NCI-H69 (cell line): ENCODE data around the gene SMAD3.
A peak's percentile ranks its signal among the peaks of the same experiment; 100 is the strongest.

Experiments used
- DNase-seq: peaks from one replicate; lab custom pipeline; 2025; lab: John Stamatoyannopoulos, UW

The SMAD3 gene

GRCh38 chr15:67080900-67081431, 15.6 kb downstream of the SMAD3 start:
- peak; percentile 39 for DNase-seq

DNA sequence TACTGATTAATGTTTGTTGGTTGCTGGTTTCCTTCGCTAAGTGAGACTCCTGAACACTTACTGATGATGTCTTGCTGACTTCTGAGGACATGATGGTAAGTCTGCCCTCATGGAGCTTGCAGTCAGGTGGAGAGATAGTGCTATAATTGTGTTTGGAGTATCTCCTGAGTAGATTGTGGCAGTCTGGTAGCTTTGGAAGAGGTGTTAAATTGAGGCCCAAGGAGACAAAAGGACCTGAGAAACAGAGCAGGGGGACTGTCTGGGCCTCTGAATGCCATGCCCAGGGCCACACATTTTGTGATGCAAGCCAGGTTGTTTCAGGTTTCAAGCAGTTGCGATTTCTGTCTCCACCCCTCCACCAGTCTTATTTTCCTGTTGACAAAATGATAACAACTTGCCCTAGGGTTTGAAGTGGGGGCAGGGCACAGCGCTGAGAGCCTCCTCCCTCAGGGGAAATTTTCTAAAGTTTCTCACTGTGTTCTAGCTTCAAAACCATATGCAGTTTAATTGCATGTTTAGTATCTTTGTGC, 16.7 kb downstream of the SMAD3 start:
- no peak for DNase-seq

- DNase-seq, result no peak
Measured at GRCh38 chr15:67083135-67083762, 17.8 kb downstream of the SMAD3 start.

DNA sequence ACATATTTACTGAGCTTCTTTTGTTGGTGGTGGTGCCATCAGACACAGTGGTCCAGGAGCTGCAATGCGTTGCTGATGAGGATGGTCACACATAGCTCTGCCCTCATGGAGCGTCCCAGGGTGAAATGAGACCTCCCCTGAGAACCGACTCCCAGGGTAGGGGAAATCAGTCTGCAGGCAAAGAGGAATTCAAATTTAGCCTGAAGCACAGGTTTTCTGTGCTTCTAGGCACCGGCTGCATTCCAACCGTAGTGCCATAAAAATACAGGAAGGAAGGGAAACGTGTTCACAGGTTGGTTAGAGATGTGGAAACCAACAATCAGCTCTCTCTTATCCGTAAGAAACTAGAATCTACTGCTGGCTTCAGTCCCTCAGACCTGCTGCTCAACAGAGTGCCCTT, 19.2 kb downstream of the SMAD3 start:
- DNase-seq, result no peak

DNA sequence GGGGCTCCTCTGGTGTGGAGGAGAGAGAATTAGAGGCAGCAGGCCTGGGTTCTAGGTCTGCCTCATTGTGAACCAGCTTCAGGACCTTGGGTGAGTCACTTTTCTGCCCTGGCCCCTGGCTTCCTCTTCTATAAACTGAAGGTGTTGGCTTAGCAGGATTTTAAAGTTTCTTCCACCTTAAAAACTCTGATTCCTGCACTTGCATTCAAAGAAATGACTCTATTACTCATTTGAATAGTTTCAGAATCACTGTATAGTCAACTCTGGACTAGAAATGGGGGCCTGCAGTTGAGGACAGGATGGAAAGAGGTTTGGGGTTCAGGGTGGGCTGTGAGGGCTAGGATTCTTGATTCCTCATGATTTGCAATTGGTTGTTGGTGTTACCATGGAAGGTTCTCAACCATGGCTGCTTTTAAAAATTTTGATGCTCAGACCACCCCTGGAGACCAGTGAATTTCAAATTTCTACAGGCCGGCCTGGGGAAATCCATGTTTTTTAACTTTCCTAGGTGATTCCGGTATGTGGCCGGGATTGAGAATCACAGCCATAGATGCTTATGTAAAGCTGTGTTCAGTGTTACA, 19.9 kb downstream of the SMAD3 start:
- no peak for DNase-seq

DNA sequence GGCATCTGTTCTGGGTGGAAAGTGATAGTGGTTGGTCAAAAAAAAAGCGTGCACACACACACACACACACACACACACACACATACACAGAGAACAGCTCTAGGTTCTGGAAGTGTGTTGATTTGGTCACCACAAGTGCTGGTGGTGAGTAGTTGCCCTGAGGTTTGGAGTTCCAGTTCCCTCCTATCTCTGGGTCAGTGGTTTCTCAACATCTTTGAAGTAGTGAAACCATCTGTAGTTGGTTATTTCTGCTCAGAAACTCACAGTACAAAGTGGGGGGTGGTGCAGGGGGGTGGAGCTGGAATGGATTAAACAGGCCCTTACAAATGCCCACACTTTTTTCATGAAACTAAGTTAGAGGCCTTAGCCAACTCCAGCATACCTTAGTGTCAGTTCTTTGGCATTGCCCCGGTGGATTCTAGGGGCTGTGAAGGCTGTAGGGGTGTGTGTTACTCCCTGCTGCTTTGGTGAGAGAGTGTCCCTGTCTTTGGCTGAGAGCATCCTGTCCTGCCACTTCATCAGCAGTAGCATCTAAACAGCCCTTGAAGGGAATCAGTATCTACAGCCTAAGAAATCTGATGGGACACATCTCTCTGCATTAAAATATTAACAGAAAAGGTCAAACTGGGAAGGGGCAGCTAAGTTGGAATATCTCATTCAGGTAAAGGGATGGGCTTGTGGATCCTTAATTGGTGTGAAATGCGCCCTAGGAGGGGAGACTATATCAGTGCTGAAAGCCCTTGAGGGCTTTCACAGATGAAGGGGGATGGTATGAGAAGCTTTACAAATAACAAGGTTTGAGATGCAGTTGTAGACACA, 20.6 kb downstream of the SMAD3 start:
- no peak for DNase-seq

DNA sequence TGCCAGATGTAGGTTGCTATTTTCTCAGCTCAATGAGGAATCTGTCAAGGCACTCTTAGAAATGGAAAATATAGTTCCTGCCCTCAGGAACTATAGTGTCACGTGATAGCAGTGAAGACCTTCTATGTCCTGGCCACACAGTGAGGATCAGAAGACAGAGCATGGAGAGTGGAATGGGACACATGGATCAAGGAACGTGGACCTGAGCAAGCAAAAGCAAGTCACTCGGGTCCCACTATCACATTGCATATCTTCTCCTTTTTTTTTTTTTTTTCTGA, 21.2 kb downstream of the SMAD3 start:
- no peak for DNase-seq

- DNase-seq, result no peak
Measured at GRCh38 chr15:67087507-67088172, 22.2 kb downstream of the SMAD3 start.

- DNase-seq, result no peak
Measured at GRCh38 chr15:67089217-67090193, 24.1 kb downstream of the SMAD3 start.

DNA sequence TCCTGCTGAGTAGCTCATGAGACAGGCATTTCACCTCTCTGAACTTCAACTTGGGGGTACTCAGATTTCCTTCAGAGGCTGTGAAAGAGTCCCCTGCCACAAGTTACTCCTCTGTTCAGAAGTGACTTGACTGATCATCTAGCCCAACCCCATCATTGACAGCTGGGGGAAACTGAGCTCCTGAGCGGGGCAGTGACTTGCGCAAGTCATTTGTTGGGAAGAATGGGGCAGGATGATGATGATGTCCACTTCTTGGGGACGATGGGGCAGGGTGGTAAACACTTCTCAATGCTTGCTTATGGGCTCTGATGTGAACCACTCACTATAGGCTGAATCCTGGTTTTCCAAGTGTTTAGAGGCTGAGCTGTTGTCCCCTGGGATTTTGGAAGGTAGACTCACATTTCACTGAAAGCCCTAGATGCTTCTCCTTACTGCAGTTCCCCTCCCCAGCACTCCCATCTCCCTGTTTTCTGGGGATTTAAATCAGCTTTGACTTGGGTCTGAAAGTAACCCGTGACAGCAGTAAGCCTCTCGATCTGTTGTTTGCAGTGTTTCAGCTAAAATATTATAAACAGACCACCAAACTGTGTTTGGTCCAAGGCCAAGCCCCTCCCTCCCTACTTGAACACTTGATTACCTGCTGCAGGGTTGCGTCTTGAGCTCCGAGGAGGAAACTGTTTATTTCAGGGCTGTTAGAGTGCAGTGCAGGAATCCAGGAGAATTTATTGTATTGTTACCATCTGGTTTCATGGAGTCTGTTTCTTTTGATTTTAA, 25.1 kb downstream of the SMAD3 start:
- DNase-seq, result peak; percentile 48

DNA sequence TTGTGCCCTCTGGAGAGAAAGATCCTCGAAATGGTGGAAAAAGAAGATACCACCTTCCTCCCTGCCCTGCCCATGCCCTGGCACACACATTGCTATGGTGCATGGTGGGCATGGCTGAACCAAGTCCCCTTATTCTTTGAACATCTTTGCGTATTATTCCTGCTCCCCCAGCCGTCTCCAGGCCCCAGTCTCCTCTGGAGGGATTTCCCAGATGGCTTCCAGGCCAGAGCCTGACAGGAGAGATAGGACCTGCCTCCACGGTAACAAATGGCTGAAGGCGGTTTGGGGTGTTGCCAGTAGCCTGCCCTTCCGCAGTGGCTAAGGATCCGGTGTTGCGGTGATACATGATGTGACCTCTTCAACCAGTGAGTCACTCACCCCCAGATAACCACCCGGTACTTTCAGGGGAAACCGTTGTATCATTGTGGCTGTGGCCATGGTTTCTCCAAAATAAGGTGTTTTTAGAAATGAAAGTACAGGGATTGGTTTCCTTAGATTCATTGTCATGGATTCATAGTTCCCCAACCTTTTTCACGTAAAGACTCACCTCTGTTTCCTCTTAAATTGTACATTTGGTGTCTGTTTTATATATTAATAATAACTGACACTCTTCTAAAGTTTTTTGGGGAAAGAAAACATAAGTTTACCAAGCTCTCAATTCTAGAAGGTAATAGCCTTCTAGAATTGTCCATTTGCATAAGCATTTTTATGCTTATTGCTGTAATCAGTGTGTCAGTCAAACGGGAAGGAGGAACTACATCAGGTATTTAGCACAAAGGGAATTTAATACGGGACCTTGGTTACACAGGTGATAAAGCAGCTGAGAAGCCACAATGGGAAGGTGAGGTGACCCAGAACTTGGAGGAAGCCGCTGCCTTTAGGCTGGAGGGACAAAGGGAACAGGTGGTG, 25.9 kb downstream of the SMAD3 start:
- DNase-seq, result peak; percentile 59

GRCh38 chr15:67091980-67092677, 26.7 kb downstream of the SMAD3 start:
- DNase-seq, result peak; percentile 93

GRCh38 chr15:67092752-67093503, 27.5 kb downstream of the SMAD3 start:
- no peak for DNase-seq

DNA sequence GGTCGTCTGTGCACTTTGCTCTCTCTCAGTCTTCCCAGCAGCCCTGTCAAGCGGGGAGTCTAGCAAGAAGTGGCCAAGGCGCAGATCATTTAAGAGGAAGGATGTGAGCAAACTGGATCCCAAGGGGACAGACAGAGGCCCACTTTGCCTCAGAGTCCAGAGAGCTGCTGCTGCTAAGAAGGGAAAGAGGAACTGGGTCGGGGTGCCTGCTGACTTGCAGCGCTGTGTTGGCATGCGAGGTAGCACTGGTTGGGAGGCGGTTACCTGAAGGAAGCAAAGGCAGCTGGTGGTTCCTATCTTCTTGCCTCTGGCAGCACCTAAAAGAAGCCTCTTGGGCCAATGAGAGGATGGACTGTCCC, 28.1 kb downstream of the SMAD3 start:
- no peak for DNase-seq

- no peak for DNase-seq
Measured at GRCh38 chr15:67094001-67094826, 28.8 kb downstream of the SMAD3 start.

DNA sequence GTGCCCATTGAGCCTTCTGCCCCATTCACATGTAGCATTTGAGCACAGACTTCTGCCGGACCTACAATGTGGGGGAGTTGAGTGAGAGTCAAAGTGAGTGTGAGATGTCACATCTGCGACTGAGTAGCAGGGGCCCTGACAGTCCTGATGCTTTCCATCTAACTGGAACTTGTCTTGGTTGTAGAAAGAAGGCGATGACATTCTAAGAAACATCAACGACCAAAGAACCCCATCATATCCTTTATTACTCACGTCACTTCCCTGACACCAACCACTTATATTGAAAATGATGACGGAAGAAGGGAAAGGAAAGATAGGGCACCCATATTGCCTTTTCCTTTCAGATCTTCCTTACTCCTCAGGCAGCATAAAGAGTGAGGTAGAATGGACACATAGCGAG, 30.5 kb downstream of the SMAD3 start:
- no peak for DNase-seq
